Sigmoid colon (tissue), 7 donors: ENCODE measurements around the gene SLC46A2. TPM values are rescaled to one million over a fixed set of nuclear protein-coding genes. Genes with fewer than 3 reads are reported as not detected.

ENCODE experiments used
- DNase-seq: peaks from one replicate; pipeline ENCODE4 v3.0.0-alpha.2; 2019
- H3K27ac ChIP-seq, 4 donors: fragments of 200-600 bp; sonication (generic); one replicate each; pipeline ENCODE4 v1.5.1; 2016 to 2019; ENCODE audit warnings: mild to moderate bottlenecking in 1 of 4
- H3K27me3 ChIP-seq, 3 donors: fragments of 200-600 bp; sonication (generic); one replicate each; pipeline ENCODE4 v1.5.1; 2019; ENCODE audit warnings: mild to moderate bottlenecking in 1 of 3
- H3K36me3 ChIP-seq, 4 donors: fragments of 200-600 bp; sonication (generic); one replicate each; pipeline ENCODE4 v1.5.1; 2016 to 2019
- H3K4me1 ChIP-seq, 4 donors: fragments of 200-600 bp; sonication (generic); one replicate each; pipeline ENCODE4 v1.5.1; 2017 to 2019
- H3K4me3 ChIP-seq, 4 donors: fragments of 200-600 bp; sonication (generic); one replicate each; pipeline ENCODE4 v1.5.1; 2017 to 2019; ENCODE audit warnings: mild to moderate bottlenecking in 2 of 4, moderate library complexity in 1 of 4
- H3K9me3 ChIP-seq, 4 donors: fragments of 200-600 bp in 3 of 4; sonication (generic) in 3 of 4; one replicate each; pipeline versions ENCODE4 v1.5.1 to v1.6.1; 2013 to 2019
- EP300 ChIP-seq, 4 donors: sonication (generic); formaldehyde crosslinking; IDR thresholded peaks; one replicate each; pipeline ENCODE4 v1.6.1; 2017; ENCODE audit warnings: antibody characterized with exemption in 4 of 4
- POLR2A ChIP-seq, 2 donors: fragments of 450-650 bp; IDR thresholded peaks; one replicate each; pipeline ENCODE4 v1.6.1; 2016; ENCODE audit warnings: antibody characterized with exemption in 2 of 2, mild to moderate bottlenecking in 2 of 2, moderate library complexity in 2 of 2
- POLR2AphosphoS5 ChIP-seq, 4 donors: sonication (generic); formaldehyde crosslinking; IDR thresholded peaks; one replicate each; pipeline ENCODE4 v1.6.1; 2017; ENCODE audit warnings: antibody characterized with exemption in 4 of 4
- WGBS, 2 donors: extraction: QIAGEN DNeasy Blood & Tissue Kit; methylation state at CpG; one replicate each; pipeline ENCODE4 v1.1.7; 2013; 5-methylcytosine and 5-hydroxymethylcytosine counted together
- intact Hi-C: fragments of 100-400 bp; cut with DNase I; formaldehyde crosslinking; loops from one replicate; pipeline ENCODE4 v1.15.1; 2023
- polyA plus RNA-seq, 3 donors: library from polyadenylated mRNA; stranded (reverse); fragments of 200-250 nt; gene quantifications; one replicate each; pipeline ENCODE4 v1.2.3, GENCODE V29; 2013
- total RNA-seq, 4 donors: library from RNA; depleted of rRNA; stranded (reverse); fragments of >200 nt; gene quantifications; one replicate each; pipeline ENCODE4 v1.1.0, GENCODE V29; 2016
- TF ChIP-seq, protein P1 (sequence below), 4 experiments: fragments of 450-650 bp in 3 of 4; fragments of 200-600 bp in 1 of 4; IDR thresholded peaks; one replicate each; pipeline ENCODE4 v1.5.1; 2016 to 2019; ENCODE audit warnings: antibody characterized with exemption in 4 of 4, mild to moderate bottlenecking in 3 of 4, moderate library complexity in 2 of 4
- donor health status: healthy with polysubstance abuse.
- donor health status: Bipolar disorder and iron deficiency.
- donor health status: healthy.

Gene SLC46A2
- total and polyA plus RNA-seq, 7 donors, result 0.07 to 0.36 TPM; not detected in 5

- no peak overlapping the region for H3K27ac ChIP-seq
- intact Hi-C loops, result no loop called here
- no peak overlapping the region for H3K4me3 ChIP-seq
- H3K27me3 ChIP-seq, result no peaks in the 10 kb centered on the region
- TF ChIP-seq POLR2AphosphoS5 (IDR thresholded peaks at IDR 0.05) (no peak), POLR2A (IDR thresholded peaks at IDR 0.05) (no peak), EP300 (IDR thresholded peaks at IDR 0.05) (no peak)
- TF ChIP-seq, protein P1, sequence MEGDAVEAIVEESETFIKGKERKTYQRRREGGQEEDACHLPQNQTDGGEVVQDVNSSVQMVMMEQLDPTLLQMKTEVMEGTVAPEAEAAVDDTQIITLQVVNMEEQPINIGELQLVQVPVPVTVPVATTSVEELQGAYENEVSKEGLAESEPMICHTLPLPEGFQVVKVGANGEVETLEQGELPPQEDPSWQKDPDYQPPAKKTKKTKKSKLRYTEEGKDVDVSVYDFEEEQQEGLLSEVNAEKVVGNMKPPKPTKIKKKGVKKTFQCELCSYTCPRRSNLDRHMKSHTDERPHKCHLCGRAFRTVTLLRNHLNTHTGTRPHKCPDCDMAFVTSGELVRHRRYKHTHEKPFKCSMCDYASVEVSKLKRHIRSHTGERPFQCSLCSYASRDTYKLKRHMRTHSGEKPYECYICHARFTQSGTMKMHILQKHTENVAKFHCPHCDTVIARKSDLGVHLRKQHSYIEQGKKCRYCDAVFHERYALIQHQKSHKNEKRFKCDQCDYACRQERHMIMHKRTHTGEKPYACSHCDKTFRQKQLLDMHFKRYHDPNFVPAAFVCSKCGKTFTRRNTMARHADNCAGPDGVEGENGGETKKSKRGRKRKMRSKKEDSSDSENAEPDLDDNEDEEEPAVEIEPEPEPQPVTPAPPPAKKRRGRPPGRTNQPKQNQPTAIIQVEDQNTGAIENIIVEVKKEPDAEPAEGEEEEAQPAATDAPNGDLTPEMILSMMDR (IDR thresholded peaks at IDR 0.05), result no peak
- peaks cover 0 to 55% (median 12%) of the 10 kb centered on the region in 4 donors for H3K36me3 ChIP-seq
- WGBS, 2 donors, result 67 to 69% methylated on average over 4 of the region's 4 CpGs
- DNase-seq, result no peak
- H3K9me3 ChIP-seq, result no peaks in the 10 kb centered on the region
- no peaks in the 10 kb centered on the region for H3K4me1 ChIP-seq
These were observed 18.7 kb downstream of the SLC46A2 start for GRCh38 chr9:112872019-112872418.

DNA sequence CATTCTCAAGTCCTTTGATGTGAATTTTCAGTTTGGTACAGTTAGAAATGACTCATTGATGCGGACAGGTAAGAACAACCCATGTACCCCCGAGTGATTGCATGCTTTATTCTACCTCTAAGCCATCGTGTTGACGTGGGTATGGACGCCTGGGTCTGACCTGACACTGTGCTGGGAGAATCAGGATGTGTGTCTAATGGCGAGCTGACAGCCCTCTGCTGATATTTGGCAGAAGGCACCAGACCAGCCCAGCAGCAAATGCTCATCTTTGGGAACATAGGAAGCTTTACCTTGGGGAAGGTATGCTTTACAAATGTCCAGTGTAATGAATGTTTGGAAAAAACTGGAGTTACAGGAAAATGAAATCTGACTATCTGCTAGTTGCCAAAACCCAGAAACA lies 20.1 kb downstream of the SLC46A2 start:
- Histone ChIP-seq H3K27ac (no peak overlapping the region), H3K27me3 (no peaks in the 10 kb centered on the region), H3K4me3 (no peak overlapping the region), H3K36me3 (peaks cover 0 to 49% (median 14%) of the 10 kb centered on the region in 4 donors), H3K4me1 (no peaks in the 10 kb centered on the region), H3K9me3 (no peaks in the 10 kb centered on the region)
- TF ChIP-seq POLR2A (IDR thresholded peaks at IDR 0.05) (no peak), POLR2AphosphoS5 (IDR thresholded peaks at IDR 0.05) (no peak), EP300 (IDR thresholded peaks at IDR 0.05) (no peak)
- TF ChIP-seq, protein P1 (IDR thresholded peaks at IDR 0.05), result no peak
- WGBS, 2 donors, result 95% methylated on average over 6 of the region's 6 CpGs
- DNase-seq, result no peak
- intact Hi-C loops, result no loop called here

DNA sequence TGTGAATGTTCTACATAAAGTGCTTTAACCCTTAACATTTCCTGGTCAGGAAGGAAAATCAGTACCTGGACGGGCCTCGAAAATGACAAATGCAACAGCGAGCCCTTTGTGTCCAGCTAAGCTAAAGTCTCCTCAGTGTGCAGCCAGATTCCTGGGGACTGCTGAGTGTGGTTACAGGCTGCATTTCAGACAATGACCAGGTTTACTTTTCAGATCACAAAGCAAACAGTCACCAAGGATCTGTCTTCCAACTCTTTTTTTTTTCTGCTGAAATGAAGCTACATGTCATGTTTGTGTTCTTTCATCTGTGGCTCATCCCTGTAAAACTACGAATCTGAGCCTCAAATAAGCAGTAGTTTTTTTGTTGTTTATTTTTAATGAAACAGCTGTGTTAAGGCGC lies 20.8 kb downstream of the SLC46A2 start:
- TF ChIP-seq POLR2A (IDR thresholded peaks at IDR 0.05), result no peak
- TF ChIP-seq, protein P1 (IDR thresholded peaks at IDR 0.05), result no peak
- no peak for TF ChIP-seq POLR2AphosphoS5 (IDR thresholded peaks at IDR 0.05)
- TF ChIP-seq EP300 (IDR thresholded peaks at IDR 0.05), result no peak
- Histone ChIP-seq H3K9me3 (no peaks in the 10 kb centered on the region), H3K36me3 (peaks cover 0 to 46% (median 13%) of the 10 kb centered on the region in 4 donors), H3K27ac (no peak overlapping the region), H3K27me3 (no peaks in the 10 kb centered on the region), H3K4me3 (no peak overlapping the region), H3K4me1 (no peaks in the 10 kb centered on the region)
- WGBS, 2 donors, result 96% methylated on average over 5 of the region's 5 CpGs
- intact Hi-C loops, result no loop called here
- DNase-seq, result no peak

DNA sequence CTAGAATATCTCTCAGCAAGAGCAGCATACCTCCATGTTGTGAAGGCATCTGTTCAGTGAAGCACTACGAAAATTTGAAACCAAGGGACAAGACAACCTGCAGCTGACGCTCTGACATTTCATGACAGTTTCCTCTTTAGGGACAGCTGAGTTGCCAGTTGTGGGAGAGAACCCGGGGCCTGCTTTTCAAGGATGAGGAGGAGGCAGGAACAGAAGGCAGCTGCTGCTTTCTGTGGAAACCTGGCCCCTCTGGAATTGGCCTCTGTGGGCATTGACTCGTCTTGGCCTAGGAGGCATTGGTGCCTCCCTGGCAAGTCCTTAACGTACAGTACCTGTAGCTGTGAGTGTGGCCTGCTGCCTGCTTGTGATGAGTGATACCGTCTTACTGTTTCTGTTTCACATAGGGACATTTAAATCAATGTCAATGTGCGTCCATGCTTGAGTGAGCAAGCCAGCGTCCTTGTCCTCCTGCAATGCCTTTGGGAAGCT lies 21.6 kb downstream of the SLC46A2 start:
- H3K4me3 ChIP-seq, result no peak overlapping the region
- H3K4me1 ChIP-seq, result peaks cover 0 to 2% (median 0%) of the 10 kb centered on the region in 4 donors
- intact Hi-C loops, result no loop called here
- peaks cover 0 to 54% (median 15%) of the 10 kb centered on the region in 4 donors for H3K36me3 ChIP-seq
- WGBS, 2 donors, result 68 to 78% methylated on average over 8 of the region's 8 CpGs
- no peaks in the 10 kb centered on the region for H3K9me3 ChIP-seq
- H3K27ac ChIP-seq, result no peak overlapping the region
- TF ChIP-seq POLR2A (IDR thresholded peaks at IDR 0.05), result no peak
- no peak for TF ChIP-seq POLR2AphosphoS5 (IDR thresholded peaks at IDR 0.05)
- TF ChIP-seq EP300 (IDR thresholded peaks at IDR 0.05), result no peak
- TF ChIP-seq, protein P1 (IDR thresholded peaks at IDR 0.05), result no peak
- H3K27me3 ChIP-seq, result no peaks in the 10 kb centered on the region
- peak; percentile 26 for DNase-seq

- TF ChIP-seq POLR2A (IDR thresholded peaks at IDR 0.05) (no peak), EP300 (IDR thresholded peaks at IDR 0.05) (no peak), POLR2AphosphoS5 (IDR thresholded peaks at IDR 0.05) (no peak)
- TF ChIP-seq, protein P1 (IDR thresholded peaks at IDR 0.05), result no peak
- intact Hi-C loops, result no loop called here
- WGBS, 2 donors, result 95 to 96% methylated on average over 10 of the region's 10 CpGs
- peaks cover 0 to 8% (median 0%) of the 10 kb centered on the region in 4 donors for H3K4me1 ChIP-seq
- H3K27me3 ChIP-seq, result no peaks in the 10 kb centered on the region
- H3K36me3 ChIP-seq, result peaks cover 0 to 58% (median 15%) of the 10 kb centered on the region in 4 donors
- H3K9me3 ChIP-seq, result no peaks in the 10 kb centered on the region
- H3K27ac ChIP-seq, result no peak overlapping the region
- peak; percentile 9 for DNase-seq
- H3K4me3 ChIP-seq, result no peak overlapping the region
These were observed 22.2 kb downstream of the SLC46A2 start for GRCh38 chr9:112868461-112868860.
